SK-N-SH treated with all-trans-retinoic acid at 6 μM for 48 hours (cell line): ENCODE measurements around the gene CCDC178.

ENCODE experiments used
- ATAC-seq: fragments of 200-7000 bp; cut with Tn5 transposase; 3 replicates; pipeline ENCODE4 v1.9.1; 2020; ENCODE audit warnings: mild to moderate bottlenecking, moderate library complexity
- ARNTL ChIP-seq: fragments of 450-650 bp; formaldehyde crosslinking; IDR thresholded peaks from 2 replicates; pipeline ENCODE4 v1.5.0; 2020; ENCODE audit warnings: low read depth, mild to moderate bottlenecking, moderate library complexity, borderline replicate concordance
- BACH2 ChIP-seq: fragments of 250-450 bp; sonication (Bioruptor Pico); IDR thresholded peaks from 2 replicates; pipeline ENCODE4 v1.9.0; 2021; ENCODE audit warnings: mild to moderate bottlenecking, borderline replicate concordance
- CSDC2 ChIP-seq: fragments of 250-450 bp; sonication (Bioruptor Pico); IDR thresholded peaks from 2 replicates; pipeline ENCODE4 v1.5.0; 2020; ENCODE audit warnings: mild to moderate bottlenecking, moderate library complexity
- ESRRG ChIP-seq: fragments of 250-450 bp; sonication (Bioruptor Pico); IDR thresholded peaks from 2 replicates; pipeline ENCODE4 v1.6.1; 2021; ENCODE audit warnings: mild to moderate bottlenecking
- GLIS3 ChIP-seq: fragments of 250-450 bp; sonication (Bioruptor Pico); IDR thresholded peaks from 2 replicates; pipeline ENCODE4 v1.5.0; 2020; ENCODE audit warnings: mild to moderate bottlenecking, moderate library complexity
- ISL1 ChIP-seq: fragments of 250-450 bp; sonication (Bioruptor Pico); IDR thresholded peaks from 2 replicates; pipeline ENCODE4 v2.1.2; 2022; ENCODE audit warnings: mild to moderate bottlenecking, moderate library complexity
- OSR1 ChIP-seq: fragments of 250-450 bp; sonication (Bioruptor Pico); IDR thresholded peaks from 2 replicates; pipeline ENCODE4 v1.8.0; 2022; ENCODE audit warnings: moderate library complexity, mild to moderate bottlenecking, inconsistent platforms
- PPARA ChIP-seq: fragments of 250-450 bp; sonication (Bioruptor Pico); IDR thresholded peaks from 2 replicates; pipeline ENCODE4 v1.5.0; 2020; ENCODE audit warnings: mild to moderate bottlenecking, borderline replicate concordance
- RARB ChIP-seq: fragments of 250-450 bp; sonication (Bioruptor Pico); IDR thresholded peaks from 2 replicates; pipeline ENCODE4 v1.8.0; 2021; ENCODE audit warnings: mild to moderate bottlenecking, moderate library complexity
- SNAI2 ChIP-seq: fragments of 250-450 bp; sonication (Bioruptor Pico); IDR thresholded peaks from 2 replicates; pipeline ENCODE4 v1.5.0; 2020; ENCODE audit warnings: mild to moderate bottlenecking, moderate library complexity
- TCF4 ChIP-seq: fragments of 250-450 bp; sonication (Bioruptor Pico); IDR thresholded peaks from 2 replicates; pipeline ENCODE4 v1.8.0; 2021; ENCODE audit warnings: mild to moderate bottlenecking, moderate library complexity, borderline replicate concordance
- TOX ChIP-seq: fragments of 250-450 bp; sonication (Bioruptor Pico); IDR thresholded peaks from 2 replicates; pipeline ENCODE4 v1.8.0; 2021; ENCODE audit warnings: mild to moderate bottlenecking, moderate library complexity, borderline replicate concordance
- ZC3H10 ChIP-seq: fragments of 250-450 bp; sonication (Bioruptor Pico); IDR thresholded peaks from 2 replicates; pipeline ENCODE4 v1.5.1; 2021; ENCODE audit warnings: mild to moderate bottlenecking, moderate library complexity
- ZFP3 ChIP-seq: fragments of 250-450 bp; sonication (Bioruptor Pico); IDR thresholded peaks from 2 replicates; pipeline ENCODE4 v1.5.0; 2020; ENCODE audit warnings: mild to moderate bottlenecking, moderate library complexity
- ZFP30 ChIP-seq: fragments of 450-650 bp; formaldehyde crosslinking; IDR thresholded peaks from 2 replicates; pipeline ENCODE4 v1.5.0; 2022; ENCODE audit warnings: mild to moderate bottlenecking, moderate library complexity
- ZNF70 ChIP-seq: fragments of 450-650 bp; formaldehyde crosslinking; IDR thresholded peaks from 2 replicates; pipeline ENCODE4 v1.5.0; 2020; ENCODE audit warnings: mild to moderate bottlenecking, moderate library complexity
- ZNF8 ChIP-seq: fragments of 450-650 bp; formaldehyde crosslinking; IDR thresholded peaks from 2 replicates; pipeline ENCODE4 v1.5.0; 2020; ENCODE audit warnings: mild to moderate bottlenecking, moderate library complexity
- TF ChIP-seq, protein P1 (sequence below): fragments of 250-450 bp; sonication (Bioruptor Pico); IDR thresholded peaks from 2 replicates; pipeline ENCODE4 v1.5.0; 2020; ENCODE audit warnings: mild to moderate bottlenecking, moderate library complexity
- TF ChIP-seq, protein P2 (sequence below): fragments of 250-450 bp; sonication (Bioruptor Pico); IDR thresholded peaks from 2 replicates; pipeline ENCODE4 v1.8.0; 2021; ENCODE audit warnings: low read depth, mild to moderate bottlenecking, moderate library complexity, borderline replicate concordance
- TF ChIP-seq, protein P3 (sequence below): fragments of 250-450 bp; sonication (Bioruptor Pico); IDR thresholded peaks from 2 replicates; pipeline ENCODE4 v1.5.1; 2021; ENCODE audit warnings: mild to moderate bottlenecking, moderate library complexity
- TF ChIP-seq, protein P4 (sequence below): fragments of 250-450 bp; sonication (Bioruptor Pico); IDR thresholded peaks from 2 replicates; pipeline ENCODE4 v1.5.1; 2020; ENCODE audit warnings: low read depth, mild to moderate bottlenecking, moderate library complexity
- TF ChIP-seq, protein P5 (sequence below): fragments of 250-450 bp; sonication (Bioruptor Pico); IDR thresholded peaks from 2 replicates; pipeline ENCODE4 v1.8.0; 2020; ENCODE audit warnings: mild to moderate bottlenecking, moderate library complexity, borderline replicate concordance

CCDC178 gene

DNA sequence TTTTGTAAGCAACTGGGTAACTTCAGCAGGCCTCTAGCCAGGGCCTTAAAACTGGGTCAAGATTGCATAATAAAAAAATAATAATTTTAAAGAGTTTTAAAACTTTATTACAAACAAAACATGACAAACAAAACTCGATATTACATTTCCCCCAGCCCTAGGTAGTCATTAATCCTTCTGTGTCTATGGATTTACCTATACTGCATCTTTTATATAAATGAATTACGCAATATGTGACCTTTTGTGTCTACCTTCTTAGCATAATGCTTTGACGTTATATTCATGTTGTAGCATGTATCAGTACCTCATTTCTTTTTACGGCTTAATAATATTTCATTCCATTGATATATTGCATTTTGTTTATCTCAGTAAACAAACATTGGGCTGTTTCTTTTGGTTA lies 113.5 kb downstream of the CCDC178 start:
- TF ChIP-seq RARB (CRISPR knock-in tag) (no peak), ZNF8 (CRISPR knock-in tag) (no peak), ARNTL (CRISPR knock-in tag) (no peak)
- TF ChIP-seq, protein P1, sequence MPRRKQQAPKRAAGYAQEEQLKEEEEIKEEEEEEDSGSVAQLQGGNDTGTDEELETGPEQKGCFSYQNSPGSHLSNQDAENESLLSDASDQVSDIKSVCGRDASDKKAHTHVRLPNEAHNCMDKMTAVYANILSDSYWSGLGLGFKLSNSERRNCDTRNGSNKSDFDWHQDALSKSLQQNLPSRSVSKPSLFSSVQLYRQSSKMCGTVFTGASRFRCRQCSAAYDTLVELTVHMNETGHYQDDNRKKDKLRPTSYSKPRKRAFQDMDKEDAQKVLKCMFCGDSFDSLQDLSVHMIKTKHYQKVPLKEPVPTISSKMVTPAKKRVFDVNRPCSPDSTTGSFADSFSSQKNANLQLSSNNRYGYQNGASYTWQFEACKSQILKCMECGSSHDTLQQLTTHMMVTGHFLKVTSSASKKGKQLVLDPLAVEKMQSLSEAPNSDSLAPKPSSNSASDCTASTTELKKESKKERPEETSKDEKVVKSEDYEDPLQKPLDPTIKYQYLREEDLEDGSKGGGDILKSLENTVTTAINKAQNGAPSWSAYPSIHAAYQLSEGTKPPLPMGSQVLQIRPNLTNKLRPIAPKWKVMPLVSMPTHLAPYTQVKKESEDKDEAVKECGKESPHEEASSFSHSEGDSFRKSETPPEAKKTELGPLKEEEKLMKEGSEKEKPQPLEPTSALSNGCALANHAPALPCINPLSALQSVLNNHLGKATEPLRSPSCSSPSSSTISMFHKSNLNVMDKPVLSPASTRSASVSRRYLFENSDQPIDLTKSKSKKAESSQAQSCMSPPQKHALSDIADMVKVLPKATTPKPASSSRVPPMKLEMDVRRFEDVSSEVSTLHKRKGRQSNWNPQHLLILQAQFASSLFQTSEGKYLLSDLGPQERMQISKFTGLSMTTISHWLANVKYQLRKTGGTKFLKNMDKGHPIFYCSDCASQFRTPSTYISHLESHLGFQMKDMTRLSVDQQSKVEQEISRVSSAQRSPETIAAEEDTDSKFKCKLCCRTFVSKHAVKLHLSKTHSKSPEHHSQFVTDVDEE (CRISPR knock-in tag): no peak

DNA sequence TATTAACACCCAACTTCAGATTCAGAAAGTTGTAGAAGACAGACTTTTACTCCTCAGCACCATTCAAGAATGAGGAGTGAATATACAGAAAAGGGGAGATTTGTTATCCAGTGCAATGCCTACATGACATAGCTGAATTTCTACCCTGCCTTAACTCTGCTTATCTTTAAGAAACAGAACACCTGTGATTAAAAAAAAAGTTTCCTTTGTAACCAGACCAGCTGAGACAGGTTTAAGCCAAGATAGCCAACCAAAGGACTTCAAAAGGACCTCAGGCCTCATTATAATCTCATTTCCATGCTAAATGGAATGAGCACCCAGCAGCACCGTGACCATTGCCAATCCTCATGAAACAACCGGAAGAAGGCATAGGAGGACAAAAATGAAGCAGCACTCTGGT lies 122.9 kb downstream of the CCDC178 start:
- TF ChIP-seq TOX (CRISPR knock-in tag) (no peak), TCF4 (CRISPR knock-in tag) (no peak), BACH2 (CRISPR knock-in tag) (no peak), CSDC2 (CRISPR knock-in tag) (no peak), ZFP3 (CRISPR knock-in tag) (no peak), OSR1 (no peak), PPARA (CRISPR knock-in tag) (no peak), ZNF70 (no peak), ESRRG (CRISPR knock-in tag) (no peak), ZNF8 (CRISPR knock-in tag) (no peak), GLIS3 (CRISPR knock-in tag) (no peak), ZFP30 (CRISPR knock-in tag) (no peak), ARNTL (CRISPR knock-in tag) (no peak), ISL1 (no peak), SNAI2 (CRISPR knock-in tag) (no peak), RARB (CRISPR knock-in tag) (no peak)
- TF ChIP-seq, protein P2, sequence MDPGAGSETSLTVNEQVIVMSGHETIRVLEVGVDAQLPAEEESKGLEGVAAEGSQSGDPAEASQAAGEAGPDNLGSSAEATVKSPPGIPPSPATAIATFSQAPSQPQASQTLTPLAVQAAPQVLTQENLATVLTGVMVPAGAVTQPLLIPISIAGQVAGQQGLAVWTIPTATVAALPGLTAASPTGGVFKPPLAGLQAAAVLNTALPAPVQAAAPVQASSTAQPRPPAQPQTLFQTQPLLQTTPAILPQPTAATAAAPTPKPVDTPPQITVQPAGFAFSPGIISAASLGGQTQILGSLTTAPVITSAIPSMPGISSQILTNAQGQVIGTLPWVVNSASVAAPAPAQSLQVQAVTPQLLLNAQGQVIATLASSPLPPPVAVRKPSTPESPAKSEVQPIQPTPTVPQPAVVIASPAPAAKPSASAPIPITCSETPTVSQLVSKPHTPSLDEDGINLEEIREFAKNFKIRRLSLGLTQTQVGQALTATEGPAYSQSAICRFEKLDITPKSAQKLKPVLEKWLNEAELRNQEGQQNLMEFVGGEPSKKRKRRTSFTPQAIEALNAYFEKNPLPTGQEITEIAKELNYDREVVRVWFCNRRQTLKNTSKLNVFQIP (CRISPR knock-in tag): no peak
- TF ChIP-seq, protein P1 (CRISPR knock-in tag): no peak
- TF ChIP-seq, protein P3, sequence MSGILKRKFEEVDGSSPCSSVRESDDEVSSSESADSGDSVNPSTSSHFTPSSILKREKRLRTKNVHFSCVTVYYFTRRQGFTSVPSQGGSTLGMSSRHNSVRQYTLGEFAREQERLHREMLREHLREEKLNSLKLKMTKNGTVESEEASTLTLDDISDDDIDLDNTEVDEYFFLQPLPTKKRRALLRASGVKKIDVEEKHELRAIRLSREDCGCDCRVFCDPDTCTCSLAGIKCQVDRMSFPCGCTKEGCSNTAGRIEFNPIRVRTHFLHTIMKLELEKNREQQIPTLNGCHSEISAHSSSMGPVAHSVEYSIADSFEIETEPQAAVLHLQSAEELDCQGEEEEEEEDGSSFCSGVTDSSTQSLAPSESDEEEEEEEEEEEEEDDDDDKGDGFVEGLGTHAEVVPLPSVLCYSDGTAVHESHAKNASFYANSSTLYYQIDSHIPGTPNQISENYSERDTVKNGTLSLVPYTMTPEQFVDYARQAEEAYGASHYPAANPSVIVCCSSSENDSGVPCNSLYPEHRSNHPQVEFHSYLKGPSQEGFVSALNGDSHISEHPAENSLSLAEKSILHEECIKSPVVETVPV (CRISPR knock-in tag): no peak
- TF ChIP-seq, protein P4, sequence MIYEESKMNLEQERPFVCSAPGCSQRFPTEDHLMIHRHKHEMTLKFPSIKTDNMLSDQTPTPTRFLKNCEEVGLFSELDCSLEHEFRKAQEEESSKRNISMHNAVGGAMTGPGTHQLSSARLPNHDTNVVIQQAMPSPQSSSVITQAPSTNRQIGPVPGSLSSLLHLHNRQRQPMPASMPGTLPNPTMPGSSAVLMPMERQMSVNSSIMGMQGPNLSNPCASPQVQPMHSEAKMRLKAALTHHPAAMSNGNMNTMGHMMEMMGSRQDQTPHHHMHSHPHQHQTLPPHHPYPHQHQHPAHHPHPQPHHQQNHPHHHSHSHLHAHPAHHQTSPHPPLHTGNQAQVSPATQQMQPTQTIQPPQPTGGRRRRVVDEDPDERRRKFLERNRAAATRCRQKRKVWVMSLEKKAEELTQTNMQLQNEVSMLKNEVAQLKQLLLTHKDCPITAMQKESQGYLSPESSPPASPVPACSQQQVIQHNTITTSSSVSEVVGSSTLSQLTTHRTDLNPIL (CRISPR knock-in tag): no peak
- ATAC-seq: no peak

More for the DNA sequence above, 113.5 kb downstream of the CCDC178 start:
- ATAC-seq: no peak

DNA sequence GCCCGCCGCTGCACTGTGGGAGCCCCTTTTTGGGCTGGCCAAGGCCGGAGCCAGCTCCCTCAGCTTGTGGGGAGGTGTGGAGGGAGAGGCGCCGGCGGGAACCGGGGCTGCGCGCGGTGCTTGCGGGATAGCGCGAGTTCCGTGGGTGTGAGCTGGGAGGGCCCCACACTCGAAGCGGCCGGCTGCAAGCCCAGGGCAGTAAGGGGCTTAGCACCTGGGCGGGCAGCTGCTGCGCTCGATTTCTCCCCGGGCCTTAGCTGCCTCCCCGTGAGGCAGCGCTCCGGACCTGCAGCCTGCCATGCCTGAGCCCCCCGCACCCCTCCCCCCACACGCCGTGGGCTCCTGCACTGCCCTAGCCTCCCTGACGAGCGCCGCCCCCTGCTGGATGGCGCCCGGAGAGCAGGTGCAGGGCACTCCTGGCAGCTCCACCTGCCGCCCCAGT lies 124.4 kb downstream of the CCDC178 start:
- no peak for ATAC-seq
- TF ChIP-seq TOX (CRISPR knock-in tag) (no peak), OSR1 (no peak), TCF4 (CRISPR knock-in tag) (no peak), ISL1 (no peak), ZFP30 (CRISPR knock-in tag) (no peak), ZC3H10 (CRISPR knock-in tag) (no peak)
- TF ChIP-seq, protein P3 (CRISPR knock-in tag): no peak
- TF ChIP-seq, protein P5, sequence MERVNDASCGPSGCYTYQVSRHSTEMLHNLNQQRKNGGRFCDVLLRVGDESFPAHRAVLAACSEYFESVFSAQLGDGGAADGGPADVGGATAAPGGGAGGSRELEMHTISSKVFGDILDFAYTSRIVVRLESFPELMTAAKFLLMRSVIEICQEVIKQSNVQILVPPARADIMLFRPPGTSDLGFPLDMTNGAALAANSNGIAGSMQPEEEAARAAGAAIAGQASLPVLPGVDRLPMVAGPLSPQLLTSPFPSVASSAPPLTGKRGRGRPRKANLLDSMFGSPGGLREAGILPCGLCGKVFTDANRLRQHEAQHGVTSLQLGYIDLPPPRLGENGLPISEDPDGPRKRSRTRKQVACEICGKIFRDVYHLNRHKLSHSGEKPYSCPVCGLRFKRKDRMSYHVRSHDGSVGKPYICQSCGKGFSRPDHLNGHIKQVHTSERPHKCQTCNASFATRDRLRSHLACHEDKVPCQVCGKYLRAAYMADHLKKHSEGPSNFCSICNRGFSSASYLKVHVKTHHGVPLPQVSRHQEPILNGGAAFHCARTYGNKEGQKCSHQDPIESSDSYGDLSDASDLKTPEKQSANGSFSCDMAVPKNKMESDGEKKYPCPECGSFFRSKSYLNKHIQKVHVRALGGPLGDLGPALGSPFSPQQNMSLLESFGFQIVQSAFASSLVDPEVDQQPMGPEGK (CRISPR knock-in tag): no peak
